Nucleus accumbens (tissue), 56 donors: ENCODE data around the gene TEC.
"Not testable (repeated sequence)": the region's sequence is repeated elsewhere in the genome, so short reads cannot be mapped to it uniquely, and the experiment has no call there.

Source experiments
- DNase-seq, 56 donors: peaks; one replicate each; lab custom pipeline; 2025; lab: John Stamatoyannopoulos, UW

The TEC gene

GRCh38 chr4:48203819-48204218 lies 65.8 kb downstream of the TEC start:
- no peak for DNase-seq

GRCh38 chr4:48197643-48198237 lies 71.9 kb downstream of the TEC start:
- no peak for DNase-seq

GRCh38 chr4:48196758-48197504 lies 72.7 kb downstream of the TEC start:
- no peak for DNase-seq

- DNase-seq, result no peak
These were observed 73.8 kb downstream of the TEC start for GRCh38 chr4:48195853-48196252.

GRCh38 chr4:48195374-48195773 lies 74.3 kb downstream of the TEC start:
- no peak for DNase-seq

GRCh38 chr4:48194971-48195370 lies 74.7 kb downstream of the TEC start:
- no peak for DNase-seq

- no peak for DNase-seq
These were observed 75.6 kb downstream of the TEC start for GRCh38 chr4:48193921-48194468.

GRCh38 chr4:48193096-48193836 lies 76.4 kb downstream of the TEC start:
- DNase-seq, result no peak

- DNase-seq, result no peak
These were observed 77.9 kb downstream of the TEC start for GRCh38 chr4:48191758-48192157.

GRCh38 chr4:48190839-48191238 lies 78.8 kb downstream of the TEC start:
- no peak for DNase-seq

GRCh38 chr4:48189731-48190130 lies 79.9 kb downstream of the TEC start:
- DNase-seq, result no peak

- DNase-seq, result no peak
These were observed 81.2 kb downstream of the TEC start for GRCh38 chr4:48188390-48188789.

- no peak for DNase-seq
These were observed 81.8 kb downstream of the TEC start for GRCh38 chr4:48187813-48188212.

GRCh38 chr4:48187066-48187465 lies 82.6 kb downstream of the TEC start:
- not testable (repeated sequence) for DNase-seq

GRCh38 chr4:48186394-48186793 lies 83.2 kb downstream of the TEC start:
- DNase-seq, result not testable (repeated sequence)

GRCh38 chr4:48184882-48185281 lies 84.8 kb downstream of the TEC start:
- DNase-seq, result no peak

GRCh38 chr4:48180234-48180633 lies 89.4 kb downstream of the TEC start:
- no peak for DNase-seq

GRCh38 chr4:48178931-48179330 lies 90.7 kb downstream of the TEC start:
- DNase-seq, result no peak

GRCh38 chr4:48175806-48176205 lies 93.8 kb downstream of the TEC start:
- DNase-seq, result no peak

- DNase-seq, result no peak
These were observed 94.3 kb downstream of the TEC start for GRCh38 chr4:48175328-48175727.
